SK-N-SH treated with all-trans-retinoic acid at 6 μM for 48 hours (cell line): Measurements from ENCODE around the gene SKIC8.

Experiments
- ATAC-seq: fragments of 200-7000 bp; cut with Tn5 transposase; 3 replicates; pipeline ENCODE4 v1.9.1; 2020; ENCODE audit warnings: mild to moderate bottlenecking, moderate library complexity
- ARNTL ChIP-seq: fragments of 450-650 bp; formaldehyde crosslinking; IDR thresholded peaks from 2 replicates; pipeline ENCODE4 v1.5.0; 2020; ENCODE audit warnings: low read depth, mild to moderate bottlenecking, moderate library complexity, borderline replicate concordance
- BACH2 ChIP-seq: fragments of 250-450 bp; sonication (Bioruptor Pico); IDR thresholded peaks from 2 replicates; pipeline ENCODE4 v1.9.0; 2021; ENCODE audit warnings: mild to moderate bottlenecking, borderline replicate concordance
- CSDC2 ChIP-seq: fragments of 250-450 bp; sonication (Bioruptor Pico); IDR thresholded peaks from 2 replicates; pipeline ENCODE4 v1.5.0; 2020; ENCODE audit warnings: mild to moderate bottlenecking, moderate library complexity
- ESRRG ChIP-seq: fragments of 250-450 bp; sonication (Bioruptor Pico); IDR thresholded peaks from 2 replicates; pipeline ENCODE4 v1.6.1; 2021; ENCODE audit warnings: mild to moderate bottlenecking
- GLIS3 ChIP-seq: fragments of 250-450 bp; sonication (Bioruptor Pico); IDR thresholded peaks from 2 replicates; pipeline ENCODE4 v1.5.0; 2020; ENCODE audit warnings: mild to moderate bottlenecking, moderate library complexity
- ISL1 ChIP-seq: fragments of 250-450 bp; sonication (Bioruptor Pico); IDR thresholded peaks from 2 replicates; pipeline ENCODE4 v2.1.2; 2022; ENCODE audit warnings: mild to moderate bottlenecking, moderate library complexity
- OSR1 ChIP-seq: fragments of 250-450 bp; sonication (Bioruptor Pico); IDR thresholded peaks from 2 replicates; pipeline ENCODE4 v1.8.0; 2022; ENCODE audit warnings: moderate library complexity, mild to moderate bottlenecking, inconsistent platforms
- PPARA ChIP-seq: fragments of 250-450 bp; sonication (Bioruptor Pico); IDR thresholded peaks from 2 replicates; pipeline ENCODE4 v1.5.0; 2020; ENCODE audit warnings: mild to moderate bottlenecking, borderline replicate concordance
- RARB ChIP-seq: fragments of 250-450 bp; sonication (Bioruptor Pico); IDR thresholded peaks from 2 replicates; pipeline ENCODE4 v1.8.0; 2021; ENCODE audit warnings: mild to moderate bottlenecking, moderate library complexity
- SNAI2 ChIP-seq: fragments of 250-450 bp; sonication (Bioruptor Pico); IDR thresholded peaks from 2 replicates; pipeline ENCODE4 v1.5.0; 2020; ENCODE audit warnings: mild to moderate bottlenecking, moderate library complexity
- TCF4 ChIP-seq: fragments of 250-450 bp; sonication (Bioruptor Pico); IDR thresholded peaks from 2 replicates; pipeline ENCODE4 v1.8.0; 2021; ENCODE audit warnings: mild to moderate bottlenecking, moderate library complexity, borderline replicate concordance
- TOX ChIP-seq: fragments of 250-450 bp; sonication (Bioruptor Pico); IDR thresholded peaks from 2 replicates; pipeline ENCODE4 v1.8.0; 2021; ENCODE audit warnings: mild to moderate bottlenecking, moderate library complexity, borderline replicate concordance
- ZC3H10 ChIP-seq: fragments of 250-450 bp; sonication (Bioruptor Pico); IDR thresholded peaks from 2 replicates; pipeline ENCODE4 v1.5.1; 2021; ENCODE audit warnings: mild to moderate bottlenecking, moderate library complexity
- ZFP3 ChIP-seq: fragments of 250-450 bp; sonication (Bioruptor Pico); IDR thresholded peaks from 2 replicates; pipeline ENCODE4 v1.5.0; 2020; ENCODE audit warnings: mild to moderate bottlenecking, moderate library complexity
- ZNF565 ChIP-seq: fragments of 450-650 bp; formaldehyde crosslinking; conservative IDR thresholded peaks from 2 replicates; pipeline ENCODE4 v1.5.0; 2020; ENCODE audit warnings: low read depth, mild to moderate bottlenecking, moderate library complexity
- ZNF70 ChIP-seq: fragments of 450-650 bp; formaldehyde crosslinking; IDR thresholded peaks from 2 replicates; pipeline ENCODE4 v1.5.0; 2020; ENCODE audit warnings: mild to moderate bottlenecking, moderate library complexity
- ZNF8 ChIP-seq: fragments of 450-650 bp; formaldehyde crosslinking; IDR thresholded peaks from 2 replicates; pipeline ENCODE4 v1.5.0; 2020; ENCODE audit warnings: mild to moderate bottlenecking, moderate library complexity
- TF ChIP-seq, protein P1 (sequence below): fragments of 250-450 bp; sonication (Bioruptor Pico); IDR thresholded peaks from 2 replicates; pipeline ENCODE4 v1.5.1; 2020; ENCODE audit warnings: low read depth, mild to moderate bottlenecking, moderate library complexity
- TF ChIP-seq, protein P2 (sequence below): fragments of 250-450 bp; sonication (Bioruptor Pico); IDR thresholded peaks from 2 replicates; pipeline ENCODE4 v1.8.0; 2020; ENCODE audit warnings: mild to moderate bottlenecking, moderate library complexity, borderline replicate concordance
- TF ChIP-seq, protein P3 (sequence below): fragments of 250-450 bp; sonication (Bioruptor Pico); IDR thresholded peaks from 2 replicates; pipeline ENCODE4 v1.8.0; 2021; ENCODE audit warnings: low read depth, mild to moderate bottlenecking, moderate library complexity, borderline replicate concordance
- TF ChIP-seq, protein P4 (sequence below): fragments of 250-450 bp; sonication (Bioruptor Pico); IDR thresholded peaks from 2 replicates; pipeline ENCODE4 v1.5.0; 2020; ENCODE audit warnings: mild to moderate bottlenecking, moderate library complexity
- TF ChIP-seq, protein P5 (sequence below): fragments of 250-450 bp; sonication (Bioruptor Pico); IDR thresholded peaks from 2 replicates; pipeline ENCODE4 v1.5.1; 2021; ENCODE audit warnings: mild to moderate bottlenecking, moderate library complexity

Gene SKIC8

DNA sequence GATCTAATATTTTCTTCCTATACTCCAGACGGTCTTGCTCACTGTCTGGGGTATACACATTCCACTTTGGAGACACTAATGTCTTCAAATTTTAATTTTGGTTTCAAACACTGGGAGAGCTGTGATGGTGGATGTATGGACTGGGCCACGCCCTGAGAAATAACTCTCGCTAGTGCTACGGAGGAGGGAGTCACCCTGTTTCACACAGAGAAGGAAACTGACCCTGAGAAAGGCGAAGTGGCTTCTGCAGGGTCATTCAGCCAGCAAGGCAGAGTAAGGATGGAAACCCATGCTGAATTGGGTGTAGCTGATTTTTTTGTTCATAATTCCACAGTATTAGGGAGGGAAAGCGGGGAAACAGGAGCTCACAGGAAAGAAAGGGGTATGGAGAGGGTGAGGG is 8.6 kb upstream of the SKIC8 start (continued):
- TF ChIP-seq, protein P1, sequence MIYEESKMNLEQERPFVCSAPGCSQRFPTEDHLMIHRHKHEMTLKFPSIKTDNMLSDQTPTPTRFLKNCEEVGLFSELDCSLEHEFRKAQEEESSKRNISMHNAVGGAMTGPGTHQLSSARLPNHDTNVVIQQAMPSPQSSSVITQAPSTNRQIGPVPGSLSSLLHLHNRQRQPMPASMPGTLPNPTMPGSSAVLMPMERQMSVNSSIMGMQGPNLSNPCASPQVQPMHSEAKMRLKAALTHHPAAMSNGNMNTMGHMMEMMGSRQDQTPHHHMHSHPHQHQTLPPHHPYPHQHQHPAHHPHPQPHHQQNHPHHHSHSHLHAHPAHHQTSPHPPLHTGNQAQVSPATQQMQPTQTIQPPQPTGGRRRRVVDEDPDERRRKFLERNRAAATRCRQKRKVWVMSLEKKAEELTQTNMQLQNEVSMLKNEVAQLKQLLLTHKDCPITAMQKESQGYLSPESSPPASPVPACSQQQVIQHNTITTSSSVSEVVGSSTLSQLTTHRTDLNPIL (CRISPR knock-in tag): no peak
- TF ChIP-seq GLIS3 (CRISPR knock-in tag): no peak
- TF ChIP-seq CSDC2: no peak
- TF ChIP-seq RARB: no peak

DNA sequence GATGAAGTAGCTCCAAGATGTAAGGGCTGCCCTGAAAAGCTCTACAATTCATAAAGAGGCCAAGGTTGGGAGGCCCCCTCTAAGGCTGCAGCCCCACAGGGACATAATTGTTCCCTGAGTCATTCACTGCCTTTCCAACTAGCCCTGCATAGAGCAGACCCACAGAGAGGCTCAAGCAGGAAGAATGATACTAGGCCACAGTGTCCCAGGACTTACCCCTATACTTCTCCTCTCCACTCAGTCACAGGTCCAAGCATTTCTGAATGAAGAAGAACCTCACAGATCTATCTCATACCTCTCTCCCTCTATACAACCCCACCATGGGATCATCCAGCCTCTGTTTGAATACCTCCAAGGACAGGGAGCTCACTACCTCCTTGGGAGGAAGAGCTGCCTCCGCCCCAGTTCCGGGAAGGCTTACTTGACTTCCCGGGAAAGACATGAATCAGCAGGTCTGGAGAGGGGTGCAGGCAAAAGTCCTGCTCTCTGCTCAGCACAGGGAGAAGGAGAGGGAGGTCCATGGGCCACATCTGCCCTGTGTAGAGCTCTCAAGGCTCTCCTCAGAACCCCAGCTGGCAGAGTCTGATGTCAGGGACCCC is 6.9 kb upstream of the SKIC8 start:
- ATAC-seq: peak; percentile 46
- no peak for TF ChIP-seq ZFP3 (CRISPR knock-in tag)
- TF ChIP-seq OSR1 (CRISPR knock-in tag): no peak
- TF ChIP-seq BACH2 (CRISPR knock-in tag): no peak
- no peak for TF ChIP-seq ARNTL (CRISPR knock-in tag)
- TF ChIP-seq GLIS3 (CRISPR knock-in tag): no peak
- no peak for TF ChIP-seq ESRRG (CRISPR knock-in tag)
- no peak for TF ChIP-seq ZC3H10 (CRISPR knock-in tag)
- TF ChIP-seq, protein P2, sequence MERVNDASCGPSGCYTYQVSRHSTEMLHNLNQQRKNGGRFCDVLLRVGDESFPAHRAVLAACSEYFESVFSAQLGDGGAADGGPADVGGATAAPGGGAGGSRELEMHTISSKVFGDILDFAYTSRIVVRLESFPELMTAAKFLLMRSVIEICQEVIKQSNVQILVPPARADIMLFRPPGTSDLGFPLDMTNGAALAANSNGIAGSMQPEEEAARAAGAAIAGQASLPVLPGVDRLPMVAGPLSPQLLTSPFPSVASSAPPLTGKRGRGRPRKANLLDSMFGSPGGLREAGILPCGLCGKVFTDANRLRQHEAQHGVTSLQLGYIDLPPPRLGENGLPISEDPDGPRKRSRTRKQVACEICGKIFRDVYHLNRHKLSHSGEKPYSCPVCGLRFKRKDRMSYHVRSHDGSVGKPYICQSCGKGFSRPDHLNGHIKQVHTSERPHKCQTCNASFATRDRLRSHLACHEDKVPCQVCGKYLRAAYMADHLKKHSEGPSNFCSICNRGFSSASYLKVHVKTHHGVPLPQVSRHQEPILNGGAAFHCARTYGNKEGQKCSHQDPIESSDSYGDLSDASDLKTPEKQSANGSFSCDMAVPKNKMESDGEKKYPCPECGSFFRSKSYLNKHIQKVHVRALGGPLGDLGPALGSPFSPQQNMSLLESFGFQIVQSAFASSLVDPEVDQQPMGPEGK (CRISPR knock-in tag): no peak
- TF ChIP-seq ISL1: no peak
- TF ChIP-seq PPARA (CRISPR knock-in tag): no peak
- no peak for TF ChIP-seq CSDC2
- no peak for TF ChIP-seq ZNF565 (CRISPR knock-in tag)
- no peak for TF ChIP-seq TOX
- TF ChIP-seq, protein P3, sequence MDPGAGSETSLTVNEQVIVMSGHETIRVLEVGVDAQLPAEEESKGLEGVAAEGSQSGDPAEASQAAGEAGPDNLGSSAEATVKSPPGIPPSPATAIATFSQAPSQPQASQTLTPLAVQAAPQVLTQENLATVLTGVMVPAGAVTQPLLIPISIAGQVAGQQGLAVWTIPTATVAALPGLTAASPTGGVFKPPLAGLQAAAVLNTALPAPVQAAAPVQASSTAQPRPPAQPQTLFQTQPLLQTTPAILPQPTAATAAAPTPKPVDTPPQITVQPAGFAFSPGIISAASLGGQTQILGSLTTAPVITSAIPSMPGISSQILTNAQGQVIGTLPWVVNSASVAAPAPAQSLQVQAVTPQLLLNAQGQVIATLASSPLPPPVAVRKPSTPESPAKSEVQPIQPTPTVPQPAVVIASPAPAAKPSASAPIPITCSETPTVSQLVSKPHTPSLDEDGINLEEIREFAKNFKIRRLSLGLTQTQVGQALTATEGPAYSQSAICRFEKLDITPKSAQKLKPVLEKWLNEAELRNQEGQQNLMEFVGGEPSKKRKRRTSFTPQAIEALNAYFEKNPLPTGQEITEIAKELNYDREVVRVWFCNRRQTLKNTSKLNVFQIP (CRISPR knock-in tag): no peak
- TF ChIP-seq TCF4: no peak
- no peak for TF ChIP-seq ZNF8 (CRISPR knock-in tag)
- no peak for TF ChIP-seq SNAI2 (CRISPR knock-in tag)
- TF ChIP-seq, protein P4, sequence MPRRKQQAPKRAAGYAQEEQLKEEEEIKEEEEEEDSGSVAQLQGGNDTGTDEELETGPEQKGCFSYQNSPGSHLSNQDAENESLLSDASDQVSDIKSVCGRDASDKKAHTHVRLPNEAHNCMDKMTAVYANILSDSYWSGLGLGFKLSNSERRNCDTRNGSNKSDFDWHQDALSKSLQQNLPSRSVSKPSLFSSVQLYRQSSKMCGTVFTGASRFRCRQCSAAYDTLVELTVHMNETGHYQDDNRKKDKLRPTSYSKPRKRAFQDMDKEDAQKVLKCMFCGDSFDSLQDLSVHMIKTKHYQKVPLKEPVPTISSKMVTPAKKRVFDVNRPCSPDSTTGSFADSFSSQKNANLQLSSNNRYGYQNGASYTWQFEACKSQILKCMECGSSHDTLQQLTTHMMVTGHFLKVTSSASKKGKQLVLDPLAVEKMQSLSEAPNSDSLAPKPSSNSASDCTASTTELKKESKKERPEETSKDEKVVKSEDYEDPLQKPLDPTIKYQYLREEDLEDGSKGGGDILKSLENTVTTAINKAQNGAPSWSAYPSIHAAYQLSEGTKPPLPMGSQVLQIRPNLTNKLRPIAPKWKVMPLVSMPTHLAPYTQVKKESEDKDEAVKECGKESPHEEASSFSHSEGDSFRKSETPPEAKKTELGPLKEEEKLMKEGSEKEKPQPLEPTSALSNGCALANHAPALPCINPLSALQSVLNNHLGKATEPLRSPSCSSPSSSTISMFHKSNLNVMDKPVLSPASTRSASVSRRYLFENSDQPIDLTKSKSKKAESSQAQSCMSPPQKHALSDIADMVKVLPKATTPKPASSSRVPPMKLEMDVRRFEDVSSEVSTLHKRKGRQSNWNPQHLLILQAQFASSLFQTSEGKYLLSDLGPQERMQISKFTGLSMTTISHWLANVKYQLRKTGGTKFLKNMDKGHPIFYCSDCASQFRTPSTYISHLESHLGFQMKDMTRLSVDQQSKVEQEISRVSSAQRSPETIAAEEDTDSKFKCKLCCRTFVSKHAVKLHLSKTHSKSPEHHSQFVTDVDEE (CRISPR knock-in tag): no peak
- no peak for TF ChIP-seq ZNF70 (CRISPR knock-in tag)
- TF ChIP-seq, protein P5, sequence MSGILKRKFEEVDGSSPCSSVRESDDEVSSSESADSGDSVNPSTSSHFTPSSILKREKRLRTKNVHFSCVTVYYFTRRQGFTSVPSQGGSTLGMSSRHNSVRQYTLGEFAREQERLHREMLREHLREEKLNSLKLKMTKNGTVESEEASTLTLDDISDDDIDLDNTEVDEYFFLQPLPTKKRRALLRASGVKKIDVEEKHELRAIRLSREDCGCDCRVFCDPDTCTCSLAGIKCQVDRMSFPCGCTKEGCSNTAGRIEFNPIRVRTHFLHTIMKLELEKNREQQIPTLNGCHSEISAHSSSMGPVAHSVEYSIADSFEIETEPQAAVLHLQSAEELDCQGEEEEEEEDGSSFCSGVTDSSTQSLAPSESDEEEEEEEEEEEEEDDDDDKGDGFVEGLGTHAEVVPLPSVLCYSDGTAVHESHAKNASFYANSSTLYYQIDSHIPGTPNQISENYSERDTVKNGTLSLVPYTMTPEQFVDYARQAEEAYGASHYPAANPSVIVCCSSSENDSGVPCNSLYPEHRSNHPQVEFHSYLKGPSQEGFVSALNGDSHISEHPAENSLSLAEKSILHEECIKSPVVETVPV: no peak
- TF ChIP-seq, all 23 proteins: peak for 0
